Adrenal gland (tissue), 12 donors: ENCODE measurements around the gene AIDA. TPM values are rescaled to one million over a fixed set of nuclear protein-coding genes. Genes with fewer than 3 reads are reported as not detected.

ENCODE experiments used
- DNase-seq, 7 donors: peaks; one replicate each; pipeline ENCODE4 v3.0.0-alpha.2; 2019 to 2020
- H3K27ac ChIP-seq, 5 donors: fragments of 200-600 bp; sonication (generic) in 4 of 5; 1 replicate in 3 of 5; 2 replicates in 2 of 5; pipeline versions ENCODE4 v1.5.1 to v1.8.0; 2016 to 2020; ENCODE audit warnings: mild to moderate bottlenecking in 1 of 5
- H3K27me3 ChIP-seq: fragments of 200-600 bp; 2 replicates; pipeline ENCODE4 v1.8.0; 2021
- H3K36me3 ChIP-seq, 2 donors: fragments of 200-600 bp; replicated peaks in 1 of 2; 1 replicate in 1 of 2; 2 replicates in 1 of 2; pipeline versions ENCODE4 v1.5.1 to v1.8.0; 2018 to 2022
- H3K4me1 ChIP-seq, 2 donors: fragments of 200-600 bp; replicated peaks in 1 of 2; 1 replicate in 1 of 2; 2 replicates in 1 of 2; pipeline versions ENCODE4 v1.5.1 to v1.8.0; 2018 to 2021
- H3K4me3 ChIP-seq, 4 donors: fragments of 200-600 bp; sonication (generic) in 3 of 4; one replicate each; pipeline ENCODE4 v1.5.1; 2016 to 2018
- H3K9me3 ChIP-seq, 3 donors: fragments of 200-600 bp; sonication (generic) in 1 of 3; replicated peaks in 1 of 3; 1 replicate in 2 of 3; 2 replicates in 1 of 3; pipeline versions ENCODE4 v1.5.1 to v1.8.0; 2016 to 2021
- CTCF ChIP-seq, 6 experiments: fragments of 450-650 bp in 4 of 6; fragments of 200-600 bp in 2 of 6; sonication (generic) in 1 of 6; IDR thresholded peaks; 1 replicate in 5 of 6; 2 replicates in 1 of 6; pipeline versions ENCODE4 v1.5.1 to v1.8.0; 2016 to 2021; ENCODE audit warnings: antibody characterized with exemption in 6 of 6, mild to moderate bottlenecking in 2 of 6, moderate library complexity in 1 of 6
- POLR2A ChIP-seq, 2 donors: fragments of 450-650 bp; IDR thresholded peaks; one replicate each; pipeline ENCODE4 v1.6.1; 2017; ENCODE audit warnings: antibody characterized with exemption in 2 of 2, mild to moderate bottlenecking in 2 of 2, moderate library complexity in 1 of 2
- WGBS, 4 donors: extraction: QIAGEN DNeasy Blood & Tissue Kit in 2 of 4; methylation state at CpG; one replicate each; pipeline versions ENCODE4 v1.1.5 to v1.1.7; 2013 to 2017; 5-methylcytosine and 5-hydroxymethylcytosine counted together
- intact Hi-C, 2 donors: fragments of 100-400 bp; cut with DNase I; formaldehyde crosslinking; loops; one replicate each; pipeline versions ENCODE4 v1.14.1 to v1.15.0; 2022 to 2023
- polyA plus RNA-seq, 3 donors: library from polyadenylated mRNA; stranded (reverse); fragments of 200-250 nt in 2 of 3; fragments of 350-450 nt in 1 of 3; fragmentation: Illumina TruSeq in 1 of 3; extraction: RNeasy Lipid Tissue Mini Kit (QIAGEN cat#74804) in 1 of 3; gene quantifications; one replicate each; pipeline ENCODE4 v1.2.3, GENCODE V29; 2013 to 2014
- total RNA-seq, 9 donors: library from RNA; depleted of rRNA in 4 of 9; stranded (reverse); fragments of >200 nt in 4 of 9; fragments of 120-200 nt in 1 of 9; fragmentation: NEBNext Ultra II Directional in 1 of 9; extraction: Animal tissue kit (Norgen Biotek cat#: 25700) in 1 of 9; gene quantifications; one replicate each; pipeline versions ENCODE4 v1.1.0 to v1.2.4, GENCODE V29; 2013 to 2023
- donor health status: healthy with polysubstance abuse.
- donor health status: Bipolar disorder and iron deficiency.
- donor health status: DM: yes; HTN: yes; CAD: no.
- donor health status: DM: no; HTN: no; CAD: no.
- donor health status: DM: no; HTN: no; CAD: no.
- donor health status: DM: yes; HTN: yes; CAD: no.

The AIDA gene
- total and polyA plus RNA-seq, 12 donors: 29.4 to 72.0 (median 48.9) TPM

- no peak for TF ChIP-seq CTCF (IDR thresholded peaks at IDR 0.05)
- no peak for TF ChIP-seq POLR2A (IDR thresholded peaks at IDR 0.05)
- peaks cover 0 to 14% of the 10 kb centered on the region in 2 donors for H3K36me3 ChIP-seq
- no peaks in the 10 kb centered on the region for H3K9me3 ChIP-seq
- no peak for DNase-seq
- intact Hi-C loops: no loop called here
- WGBS, 4 donors: 88 to 93% (median 91%) methylated on average over 4 of the region's 4 CpGs
- no peaks in the 10 kb centered on the region for H3K27me3 ChIP-seq
- no peaks in the 10 kb centered on the region for H3K4me1 ChIP-seq
- H3K27ac ChIP-seq: no peak overlapping the region
- no peak overlapping the region for H3K4me3 ChIP-seq
These were observed 10.1 kb downstream of the AIDA start for GRCh38 chr1:222702210-222702609.

- H3K9me3 ChIP-seq: no peaks in the 10 kb centered on the region
- H3K27me3 ChIP-seq: no peaks in the 10 kb centered on the region
- no peak for TF ChIP-seq POLR2A (IDR thresholded peaks at IDR 0.05)
- TF ChIP-seq CTCF (IDR thresholded peaks at IDR 0.05): no peak
- no peak for DNase-seq
- no peak overlapping the region for H3K4me3 ChIP-seq
- H3K4me1 ChIP-seq: no peaks in the 10 kb centered on the region
- intact Hi-C loops: no loop called here
- H3K27ac ChIP-seq: no peak overlapping the region
- 73 to 92% (median 85%) methylated on average over 2 of the region's 2 CpGs for WGBS, 4 donors
- peaks cover 0 to 17% of the 10 kb centered on the region in 2 donors for H3K36me3 ChIP-seq
These were observed 14.5 kb downstream of the AIDA start for GRCh38 chr1:222697826-222698225.

GRCh38 chr1:222697203-222697602 is 15.1 kb downstream of the AIDA start:
- Histone ChIP-seq H3K4me3 (no peak overlapping the region), H3K27ac (no peak overlapping the region), H3K27me3 (no peaks in the 10 kb centered on the region), H3K4me1 (no peaks in the 10 kb centered on the region), H3K9me3 (no peaks in the 10 kb centered on the region), H3K36me3 (peaks cover 0 to 15% of the 10 kb centered on the region in 2 donors)
- no peak for DNase-seq
- intact Hi-C loops: no loop called here
- no peak for TF ChIP-seq POLR2A (IDR thresholded peaks at IDR 0.05)
- no peak for TF ChIP-seq CTCF (IDR thresholded peaks at IDR 0.05)
- WGBS, 4 donors: 82 to 95% (median 87%) methylated on average over 2 of the region's 2 CpGs

GRCh38 chr1:222696741-222697140 is 15.6 kb downstream of the AIDA start:
- Histone ChIP-seq H3K9me3 (no peaks in the 10 kb centered on the region), H3K4me3 (no peak overlapping the region), H3K4me1 (no peaks in the 10 kb centered on the region), H3K36me3 (peaks cover 0 to 10% of the 10 kb centered on the region in 2 donors), H3K27ac (no peak overlapping the region), H3K27me3 (no peaks in the 10 kb centered on the region)
- no peak for DNase-seq
- TF ChIP-seq CTCF (IDR thresholded peaks at IDR 0.05) (no peak), POLR2A (IDR thresholded peaks at IDR 0.05) (no peak)
- 82 to 98% (median 96%) methylated on average over 4 to 8 of the region's 8 CpGs for WGBS, 4 donors
- intact Hi-C loops: no loop called here
